ENCODE results near the gene RABGGTA. TPM values are rescaled to one million over a fixed set of nuclear protein-coding genes. Genes with fewer than 3 reads are reported as not detected.

The RABGGTA gene
- total and polyA plus RNA-seq, 2 donors (not counting 1 experiment from before 2014, with no cell fraction given), result 70.1 to 159 TPM

DNA sequence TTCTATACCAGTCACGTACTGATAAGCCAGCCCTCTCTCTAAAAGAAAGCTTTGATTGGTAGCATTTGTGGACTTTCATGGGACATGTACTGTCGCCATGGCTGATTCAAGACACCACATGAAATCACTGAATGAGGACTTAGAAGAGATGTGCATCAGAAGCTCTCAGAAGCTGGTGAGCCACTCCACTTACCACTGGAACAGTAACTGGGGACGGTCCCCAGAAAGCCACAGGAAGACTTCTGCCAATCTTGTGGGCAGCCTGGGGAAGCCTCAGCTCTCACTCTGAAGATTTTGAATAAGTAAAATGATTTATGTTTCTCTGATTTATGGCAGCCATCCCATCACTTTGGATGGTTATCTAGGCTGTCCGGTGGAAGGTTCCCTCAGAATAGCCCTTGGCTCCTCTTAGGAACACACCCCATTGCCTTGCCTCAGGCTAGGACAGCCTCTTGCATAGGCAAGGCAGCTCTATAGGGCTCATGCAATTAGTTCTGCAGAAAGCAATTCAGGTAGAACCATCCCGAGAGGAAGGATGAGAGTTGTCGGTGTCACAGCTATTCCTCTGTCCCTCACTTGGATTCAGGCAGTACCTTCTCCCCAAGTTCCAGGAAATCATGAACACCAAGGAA lies 18.4 kb upstream of the RABGGTA start:
- H3K36me3 ChIP-seq (replicated peaks in 1 of 2; ENCODE audit: control extremely low read depth in 1 of 2, control insufficient read depth in 1 of 2, extremely low read depth in 1 of 2, insufficient read depth in 2 of 2, low read length in 1 of 2), result peaks cover 9 to 42% of the 10 kb centered on the region in 2 experiments
- H3K4me1 ChIP-seq (ENCODE audit: control insufficient read depth in 2 of 2, insufficient read depth in 2 of 2, low read length in 2 of 2), result peaks cover 10 to 18% of the 10 kb centered on the region in 2 donors
- peak overlapping the region; percentile 41 for H3K27ac Mint-ChIP-seq
- intact Hi-C loops (cut with micrococcal nuclease), result no loop called here
- no peak overlapping the region for H2AFZ ChIP-seq (ENCODE audit: insufficient read depth, low read depth, low read length, poor library complexity, severe bottlenecking)
- peaks cover 17% of the 10 kb centered on the region for H3K79me2 ChIP-seq (ENCODE audit: control insufficient read depth, insufficient read depth, low read length)
- CTCF ChIA-PET, result interaction anchor here (0.7 to 5.1 kb wide), 11 partner anchors 8 to 148 kb away, joined by 3 to 41 read pairs (median 5); partner anchors contain the start of genes CIDEB, DHRS1, LTB4R2 and MDP1
- DNase-seq (peak; percentile 56), ATAC-seq (ENCODE audit: low read depth) (peak; percentile 87)
- H3K4me2 ChIP-seq (replicated peaks; ENCODE audit: low read depth, low read length, poor library complexity, severe bottlenecking), result peak overlapping the region; percentile 26
- H3K27me3 Mint-ChIP-seq, result no peaks in the 10 kb centered on the region
- H3K9me3 ChIP-seq (ENCODE audit: control extremely low read depth in 1 of 3, control insufficient read depth in 2 of 3, insufficient read depth in 1 of 3, low read length in 2 of 3), result no peaks in the 10 kb centered on the region
- H3K27ac ChIP-seq (ENCODE audit: low read length in 2 of 2), result no peak overlapping the region
- POLR2A ChIA-PET, result interaction anchor here (0.8 to 2.0 kb wide), 6 partner anchors 12 to 175 kb away, joined by 3 to 11 read pairs (median 4); partner anchors contain the start of genes DCAF11, NRL, RABGGTA and TINF2
- no peak overlapping the region for H3K9ac ChIP-seq (ENCODE audit: low read length)
- H4K20me1 ChIP-seq (ENCODE audit: control insufficient read depth, insufficient read depth, low read length, poor library complexity, severe bottlenecking), result no peaks in the 10 kb centered on the region
- peaks cover 12% of the 10 kb centered on the region for H3K4me1 Mint-ChIP-seq
- 68% methylated on average over 4 of the region's 6 CpGs for WGBS (ENCODE audit: insufficient coverage)
- H3K9me3 Mint-ChIP-seq (ENCODE audit: insufficient read depth), result no peaks in the 10 kb centered on the region
- no peak for TF ChIP-seq EZH2 (IDR thresholded peaks at IDR 0.05; ENCODE audit: borderline replicate concordance, insufficient read depth, low read depth, low read length, poor library complexity, severe bottlenecking)
- peak overlapping the region; percentile 34 for H3K4me3 Mint-ChIP-seq
- no peak overlapping the region for H3K4me3 ChIP-seq (ENCODE audit: control extremely low read depth in 1 of 5, extremely low read depth in 1 of 5, insufficient read depth in 1 of 5, low read depth in 2 of 5, low read length in 4 of 5)
- H3K27me3 ChIP-seq (replicated peaks in 1 of 4; ENCODE audit: control extremely low read depth in 1 of 4, control insufficient read depth in 3 of 4, insufficient read depth in 4 of 4, low read length in 3 of 4), result no peaks in the 10 kb centered on the region

DNA sequence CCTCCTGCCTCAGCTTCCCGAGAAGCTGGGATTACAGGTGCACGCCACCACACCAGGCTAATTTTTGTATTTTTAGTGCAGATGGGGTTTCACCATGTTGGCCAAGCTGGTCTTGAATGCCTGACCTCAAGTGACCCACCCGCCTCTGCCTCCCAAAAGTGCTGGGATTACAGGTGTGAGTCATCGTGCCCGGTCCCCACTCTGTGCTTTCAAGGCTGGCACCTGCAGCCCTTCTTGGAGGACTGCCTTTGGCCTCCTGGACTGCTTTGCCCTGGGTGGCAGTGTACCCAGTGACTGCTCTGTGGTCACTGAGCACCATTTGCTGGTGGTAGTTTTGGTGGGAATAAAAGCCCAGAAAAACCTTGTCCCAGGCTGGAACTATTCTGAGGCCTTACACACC lies 15.6 kb upstream of the RABGGTA start:
- no peak for TF ChIP-seq CTCF (IDR thresholded peaks at IDR 0.05)
- no peak for TF ChIP-seq EZH2 (IDR thresholded peaks at IDR 0.05; ENCODE audit: borderline replicate concordance, insufficient read depth, low read depth, low read length, poor library complexity, severe bottlenecking)
- no peak for ATAC-seq (ENCODE audit: low read depth)
- 100% methylated on average over 5 of the region's 5 CpGs for WGBS (ENCODE audit: insufficient coverage)
- Histone ChIP-seq H3K4me1 (ENCODE audit: control insufficient read depth in 2 of 2, insufficient read depth in 2 of 2, low read length in 2 of 2) (peaks cover 10 to 23% of the 10 kb centered on the region in 2 donors), H3K4me3 (ENCODE audit: control extremely low read depth in 1 of 5, extremely low read depth in 1 of 5, insufficient read depth in 1 of 5, low read depth in 2 of 5, low read length in 4 of 5) (no peak overlapping the region), H3K27ac (ENCODE audit: low read length in 2 of 2) (no peak overlapping the region), H3K79me2 (ENCODE audit: control insufficient read depth, insufficient read depth, low read length) (peaks cover 27% of the 10 kb centered on the region), H4K20me1 (ENCODE audit: control insufficient read depth, insufficient read depth, low read length, poor library complexity, severe bottlenecking) (no peaks in the 10 kb centered on the region), H3K9me3 (ENCODE audit: control extremely low read depth in 1 of 3, control insufficient read depth in 2 of 3, insufficient read depth in 1 of 3, low read length in 2 of 3) (no peaks in the 10 kb centered on the region), H3K27me3 (replicated peaks in 1 of 4; ENCODE audit: control extremely low read depth in 1 of 4, control insufficient read depth in 3 of 4, insufficient read depth in 4 of 4, low read length in 3 of 4) (no peaks in the 10 kb centered on the region), H3K4me2 (replicated peaks; ENCODE audit: low read depth, low read length, poor library complexity, severe bottlenecking) (no peak overlapping the region), H3K36me3 (replicated peaks in 1 of 2; ENCODE audit: control extremely low read depth in 1 of 2, control insufficient read depth in 1 of 2, extremely low read depth in 1 of 2, insufficient read depth in 2 of 2, low read length in 1 of 2) (peaks cover 9 to 27% of the 10 kb centered on the region in 2 experiments), H3K9ac (ENCODE audit: low read length) (no peak overlapping the region), H2AFZ (ENCODE audit: insufficient read depth, low read depth, low read length, poor library complexity, severe bottlenecking) (no peak overlapping the region)
- peaks cover 16% of the 10 kb centered on the region for H3K4me1 Mint-ChIP-seq
- H3K4me3 Mint-ChIP-seq, result no peak overlapping the region
- H3K27me3 Mint-ChIP-seq, result no peaks in the 10 kb centered on the region
- CTCF ChIA-PET, result no interaction called here
- H3K27ac Mint-ChIP-seq, result no peak overlapping the region
- no peak for DNase-seq
- intact Hi-C loops (cut with micrococcal nuclease), result no loop called here
- POLR2A ChIA-PET, result no interaction called here
- no peaks in the 10 kb centered on the region for H3K9me3 Mint-ChIP-seq (ENCODE audit: insufficient read depth)
